IPS DF 19.7 (cell line): ENCODE measurements around the gene SLC25A26.

Source experiments
- DNase-seq: peaks from one replicate; pipeline ENCODE4 v3.0.0-alpha.2; 2013; ENCODE audit warnings: low read depth, low spot score

Gene SLC25A26

GRCh38 chr3:66372681-66373350 is 152.0 kb downstream of the SLC25A26 start:
- peak; percentile 54 for DNase-seq

- DNase-seq, result no peak
Measured at GRCh38 chr3:66376568-66376967, 155.8 kb downstream of the SLC25A26 start.

GRCh38 chr3:66377800-66378199 is 157.0 kb downstream of the SLC25A26 start:
- DNase-seq, result no peak

- peak; percentile 23 for DNase-seq
Measured at GRCh38 chr3:66378256-66378655, 157.5 kb downstream of the SLC25A26 start.

- DNase-seq, result no peak
Measured at GRCh38 chr3:66379565-66379964, 158.8 kb downstream of the SLC25A26 start.

GRCh38 chr3:66380200-66380932 is 159.6 kb downstream of the SLC25A26 start:
- DNase-seq, result no peak

GRCh38 chr3:66381626-66382025 is 160.8 kb downstream of the SLC25A26 start:
- no peak for DNase-seq

- DNase-seq, result no peak
Measured at GRCh38 chr3:66382142-66382541, 161.3 kb downstream of the SLC25A26 start.

- no peak for DNase-seq
Measured at GRCh38 chr3:66383023-66383422, 162.2 kb downstream of the SLC25A26 start.

- DNase-seq, result no peak
Measured at GRCh38 chr3:66383998-66384745, 163.4 kb downstream of the SLC25A26 start.

GRCh38 chr3:66385066-66385465 is 164.3 kb downstream of the SLC25A26 start:
- no peak for DNase-seq

- DNase-seq, result no peak
Measured at GRCh38 chr3:66386011-66386924, 165.5 kb downstream of the SLC25A26 start.

- DNase-seq, result no peak
Measured at GRCh38 chr3:66386925-66387650, 166.3 kb downstream of the SLC25A26 start.

- no peak for DNase-seq
Measured at GRCh38 chr3:66390013-66390412, 169.2 kb downstream of the SLC25A26 start.

GRCh38 chr3:66392512-66392911 is 171.7 kb downstream of the SLC25A26 start:
- DNase-seq, result no peak

- DNase-seq, result no peak
Measured at GRCh38 chr3:66392966-66393332, 172.1 kb downstream of the SLC25A26 start.

GRCh38 chr3:66393333-66394005 is 172.7 kb downstream of the SLC25A26 start:
- no peak for DNase-seq

- no peak for DNase-seq
Measured at GRCh38 chr3:66394019-66394752, 173.4 kb downstream of the SLC25A26 start.

- no peak for DNase-seq
Measured at GRCh38 chr3:66394753-66395249, 174.0 kb downstream of the SLC25A26 start.
